Mucosa of rectum (tissue), 2 donors: ENCODE data around the gene USP13.

Experiments used
- H3K27ac ChIP-seq, 2 donors: one replicate each; pipeline ENCODE4 v1.7.0; 2013; ENCODE audit warnings: inconsistent platforms in 2 of 2, low read depth in 2 of 2, low read length in 2 of 2
- H3K27me3 ChIP-seq, 2 donors: one replicate each; pipeline ENCODE4 v1.7.0; 2013; ENCODE audit warnings: low read length in 2 of 2; ENCODE audit not compliant: control insufficient read depth in 2 of 2, insufficient read depth in 2 of 2
- H3K36me3 ChIP-seq, 2 donors: one replicate each; pipeline ENCODE4 v1.7.0; 2013; ENCODE audit warnings: low read length in 2 of 2; ENCODE audit not compliant: control insufficient read depth in 2 of 2, insufficient read depth in 2 of 2
- H3K4me1 ChIP-seq, 2 donors: one replicate each; pipeline ENCODE4 v1.7.0; 2013; ENCODE audit warnings: low read length in 2 of 2, mild to moderate bottlenecking in 1 of 2; ENCODE audit not compliant: control insufficient read depth in 2 of 2, insufficient read depth in 2 of 2
- H3K4me3 ChIP-seq, 2 donors: one replicate each; pipeline ENCODE4 v1.7.0; 2013; ENCODE audit warnings: low read length in 2 of 2
- H3K9ac ChIP-seq, 2 donors: one replicate each; pipeline ENCODE4 v1.7.0; 2013; ENCODE audit warnings: low read length in 2 of 2, low read depth in 1 of 2, mild to moderate bottlenecking in 1 of 2
- H3K9me3 ChIP-seq, 2 donors: one replicate each; pipeline ENCODE4 v1.7.0; 2013; ENCODE audit warnings: low read length in 2 of 2; ENCODE audit not compliant: control insufficient read depth in 2 of 2
- donor health status: healthy.
- donor health status: Normal muscosa, but diverticular disease.

USP13 gene

DNA sequence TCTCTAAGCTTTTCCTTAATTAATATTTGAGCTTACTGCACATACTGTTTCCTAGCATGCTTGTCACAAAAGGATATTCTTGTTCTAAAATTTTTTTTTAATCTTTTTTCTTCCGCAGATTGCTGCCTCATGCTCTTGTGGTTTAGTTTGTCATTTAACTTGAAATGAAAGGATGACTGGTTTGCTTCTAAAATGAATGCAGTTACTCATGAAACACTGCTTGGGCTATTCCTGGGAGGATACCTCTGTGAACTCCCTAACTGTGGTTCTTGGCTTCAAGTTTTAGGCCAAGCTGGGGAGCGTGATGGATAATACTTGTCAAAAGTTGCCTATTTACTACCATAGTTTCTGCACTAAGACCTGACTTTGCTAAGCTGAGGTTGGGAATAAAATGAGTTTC is 64.0 kb downstream of the USP13 start:
- Histone ChIP-seq H3K4me3 (no peak overlapping the region), H3K36me3 (peaks cover 0 to 4% of the 10 kb centered on the region in 2 donors), H3K27me3 (no peaks in the 10 kb centered on the region), H3K9me3 (no peaks in the 10 kb centered on the region), H3K9ac (no peak overlapping the region), H3K4me1 (no peaks in the 10 kb centered on the region), H3K27ac (no peak overlapping the region)

DNA sequence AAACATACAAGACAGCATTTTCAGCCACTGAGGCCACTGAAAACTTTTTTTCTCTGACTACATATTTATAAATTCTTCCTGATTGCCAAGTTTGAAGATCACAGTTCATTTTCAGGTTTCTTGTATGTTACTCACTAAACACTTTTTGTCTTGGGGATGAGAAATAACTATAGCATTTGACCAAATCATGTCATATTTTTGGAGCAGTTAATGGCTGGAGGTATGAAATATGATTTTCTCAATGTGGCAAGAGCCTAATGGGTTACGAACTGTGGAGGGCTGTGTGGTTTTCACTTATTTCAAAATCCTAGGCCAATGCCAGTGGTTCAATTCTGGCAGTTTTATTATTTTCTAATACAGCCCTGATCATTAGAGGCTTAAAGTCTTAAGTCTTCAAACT is 64.4 kb downstream of the USP13 start:
- H3K36me3 ChIP-seq = peaks cover 0 to 4% of the 10 kb centered on the region in 2 donors
- no peak overlapping the region for H3K9ac ChIP-seq
- no peaks in the 10 kb centered on the region for H3K4me1 ChIP-seq
- no peak overlapping the region for H3K4me3 ChIP-seq
- H3K9me3 ChIP-seq = no peaks in the 10 kb centered on the region
- no peak overlapping the region for H3K27ac ChIP-seq
- H3K27me3 ChIP-seq = no peaks in the 10 kb centered on the region

- Histone ChIP-seq H3K27ac (no peak overlapping the region), H3K4me3 (no peak overlapping the region), H3K4me1 (no peaks in the 10 kb centered on the region), H3K9me3 (no peaks in the 10 kb centered on the region), H3K27me3 (no peaks in the 10 kb centered on the region), H3K9ac (no peak overlapping the region), H3K36me3 (peaks cover 0 to 4% of the 10 kb centered on the region in 2 donors)
These were observed 66.4 kb downstream of the USP13 start for GRCh38 chr3:179719048-179719734.

GRCh38 chr3:179720196-179720595 is 67.4 kb downstream of the USP13 start:
- no peaks in the 10 kb centered on the region for H3K9me3 ChIP-seq

GRCh38 chr3:179723617-179724016 is 70.8 kb downstream of the USP13 start:
- Histone ChIP-seq H3K36me3 (peaks cover 0 to 4% of the 10 kb centered on the region in 2 donors), H3K9me3 (no peaks in the 10 kb centered on the region), H3K9ac (no peak overlapping the region), H3K4me1 (no peaks in the 10 kb centered on the region), H3K4me3 (no peak overlapping the region), H3K27ac (no peak overlapping the region), H3K27me3 (no peaks in the 10 kb centered on the region)

More at GRCh38 chr3:179720196-179720595, 67.4 kb downstream of the USP13 start:
- Histone ChIP-seq H3K27me3 (no peaks in the 10 kb centered on the region), H3K36me3 (peaks cover 0 to 4% of the 10 kb centered on the region in 2 donors), H3K4me3 (no peak overlapping the region), H3K4me1 (no peaks in the 10 kb centered on the region), H3K27ac (no peak overlapping the region), H3K9ac (no peak overlapping the region)

GRCh38 chr3:179726075-179726699 is 73.3 kb downstream of the USP13 start:
- Histone ChIP-seq H3K9ac (no peak overlapping the region), H3K27ac (no peak overlapping the region), H3K4me1 (no peaks in the 10 kb centered on the region), H3K36me3 (peaks cover 0 to 8% of the 10 kb centered on the region in 2 donors), H3K27me3 (no peaks in the 10 kb centered on the region), H3K9me3 (no peaks in the 10 kb centered on the region), H3K4me3 (no peak overlapping the region)

- Histone ChIP-seq H3K9ac (no peak overlapping the region), H3K4me3 (no peak overlapping the region), H3K36me3 (peaks cover 6 to 9% of the 10 kb centered on the region in 2 donors), H3K9me3 (no peaks in the 10 kb centered on the region), H3K27me3 (no peaks in the 10 kb centered on the region), H3K4me1 (no peaks in the 10 kb centered on the region), H3K27ac (no peak overlapping the region)
These were observed 76.2 kb downstream of the USP13 start for GRCh38 chr3:179729086-179729485.

DNA sequence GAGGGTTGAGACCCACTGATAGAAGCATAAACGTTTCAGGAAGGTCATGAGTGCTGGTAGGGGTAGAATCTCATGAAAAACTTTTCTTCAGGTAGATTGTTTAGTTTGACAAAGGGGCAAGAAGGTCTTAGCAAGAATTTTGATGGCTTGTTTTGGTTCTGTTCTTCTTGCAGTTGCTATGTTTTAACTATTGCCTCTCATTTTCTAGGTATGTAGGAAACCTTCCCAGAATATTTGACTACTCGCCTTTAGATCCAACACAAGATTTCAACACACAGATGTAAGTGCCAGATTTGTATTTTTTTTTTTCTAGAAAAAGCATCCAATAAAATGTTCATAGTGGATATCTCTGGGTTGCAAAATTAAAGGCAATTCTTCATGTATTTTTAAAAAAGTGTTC is 77.1 kb downstream of the USP13 start:
- peaks cover 6 to 9% of the 10 kb centered on the region in 2 donors for H3K36me3 ChIP-seq
- H3K27ac ChIP-seq = no peak overlapping the region
- H3K27me3 ChIP-seq = no peaks in the 10 kb centered on the region
- no peaks in the 10 kb centered on the region for H3K4me1 ChIP-seq
- H3K9me3 ChIP-seq = no peaks in the 10 kb centered on the region
- no peak overlapping the region for H3K4me3 ChIP-seq
- H3K9ac ChIP-seq = no peak overlapping the region

DNA sequence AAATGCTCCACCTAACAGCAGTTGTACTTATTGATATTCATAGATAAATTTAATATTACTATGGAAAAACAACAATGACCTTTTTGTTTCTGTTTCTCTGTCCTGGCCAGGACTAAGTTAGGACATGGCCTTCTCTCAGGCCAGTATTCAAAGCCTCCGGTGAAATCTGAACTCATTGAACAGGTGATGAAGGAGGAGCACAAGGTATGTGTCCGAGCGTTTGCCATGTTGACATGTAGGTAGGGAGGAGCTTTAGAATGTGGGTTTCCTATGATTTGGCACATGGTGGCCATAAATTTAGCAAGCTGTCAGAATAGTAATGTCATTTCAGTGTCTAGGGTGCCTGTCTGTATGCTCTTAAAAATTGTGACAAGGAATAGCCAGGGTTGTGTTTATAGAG is 77.7 kb downstream of the USP13 start:
- Histone ChIP-seq H3K4me3 (no peak overlapping the region), H3K36me3 (peaks cover 6 to 9% of the 10 kb centered on the region in 2 donors), H3K27me3 (no peaks in the 10 kb centered on the region), H3K9ac (no peak overlapping the region), H3K27ac (no peak overlapping the region), H3K9me3 (no peaks in the 10 kb centered on the region), H3K4me1 (no peaks in the 10 kb centered on the region)

GRCh38 chr3:179731544-179731943 is 78.7 kb downstream of the USP13 start:
- no peaks in the 10 kb centered on the region for H3K9me3 ChIP-seq
- H3K4me1 ChIP-seq = no peaks in the 10 kb centered on the region
- H3K27ac ChIP-seq = no peak overlapping the region

More at GRCh38 chr3:179731544-179731943, 78.7 kb downstream of the USP13 start:
- peaks cover 6 to 9% of the 10 kb centered on the region in 2 donors for H3K36me3 ChIP-seq
- no peak overlapping the region for H3K4me3 ChIP-seq
- no peaks in the 10 kb centered on the region for H3K27me3 ChIP-seq
- H3K9ac ChIP-seq = no peak overlapping the region
